Left ventricle myocardium inferior (tissue), 1 donor: ENCODE results near the gene NFIA. TPM values are rescaled to one million over a fixed set of nuclear protein-coding genes. Genes with fewer than 3 reads are reported as not detected.

Source experiments
- DNase-seq: peaks from one replicate; pipeline ENCODE4 v3.0.0-alpha.2; 2020
- H3K27ac ChIP-seq: fragments of 200-600 bp; replicated peaks from 2 replicates; pipeline ENCODE4 v1.8.0; 2021
- H3K27me3 ChIP-seq: fragments of 200-600 bp; 2 replicates; pipeline ENCODE4 v1.8.0; 2021; ENCODE audit warnings: low read depth
- H3K36me3 ChIP-seq: fragments of 200-600 bp; 2 replicates; pipeline ENCODE4 v1.8.0; 2021
- H3K4me1 ChIP-seq: fragments of 200-600 bp; 2 replicates; pipeline ENCODE4 v1.8.0; 2021
- H3K4me3 ChIP-seq: fragments of 200-600 bp; 2 replicates; pipeline ENCODE4 v1.8.0; 2021; ENCODE audit warnings: mild to moderate bottlenecking, moderate library complexity
- H3K9me3 ChIP-seq: fragments of 200-600 bp; replicated peaks from 2 replicates; pipeline ENCODE4 v1.8.0; 2021
- intact Hi-C: fragments of 100-400 bp; cut with micrococcal nuclease; formaldehyde crosslinking; loops from one replicate; pipeline ENCODE4 v1.11.0; 2022
- total RNA-seq: library from RNA; stranded (reverse); fragmentation: NEBNext Ultra II Directional; extraction: Animal tissue kit (Norgen Biotek cat#: 25700); gene quantifications from one replicate; pipeline ENCODE4 v1.2.1, GENCODE V29; 2021
- TF ChIP-seq, protein P1 (sequence below): fragments of 200-600 bp; IDR thresholded peaks from 2 replicates; pipeline ENCODE4 v1.8.0; 2021; ENCODE audit warnings: antibody characterized with exemption, mild to moderate bottlenecking, borderline replicate concordance
- donor health status: DM: no; HTN: yes; CAD: no; lungs with severe emphysema.

NFIA gene
- total RNA-seq, 1 donor from 2014 or later: 90.2 TPM

DNA sequence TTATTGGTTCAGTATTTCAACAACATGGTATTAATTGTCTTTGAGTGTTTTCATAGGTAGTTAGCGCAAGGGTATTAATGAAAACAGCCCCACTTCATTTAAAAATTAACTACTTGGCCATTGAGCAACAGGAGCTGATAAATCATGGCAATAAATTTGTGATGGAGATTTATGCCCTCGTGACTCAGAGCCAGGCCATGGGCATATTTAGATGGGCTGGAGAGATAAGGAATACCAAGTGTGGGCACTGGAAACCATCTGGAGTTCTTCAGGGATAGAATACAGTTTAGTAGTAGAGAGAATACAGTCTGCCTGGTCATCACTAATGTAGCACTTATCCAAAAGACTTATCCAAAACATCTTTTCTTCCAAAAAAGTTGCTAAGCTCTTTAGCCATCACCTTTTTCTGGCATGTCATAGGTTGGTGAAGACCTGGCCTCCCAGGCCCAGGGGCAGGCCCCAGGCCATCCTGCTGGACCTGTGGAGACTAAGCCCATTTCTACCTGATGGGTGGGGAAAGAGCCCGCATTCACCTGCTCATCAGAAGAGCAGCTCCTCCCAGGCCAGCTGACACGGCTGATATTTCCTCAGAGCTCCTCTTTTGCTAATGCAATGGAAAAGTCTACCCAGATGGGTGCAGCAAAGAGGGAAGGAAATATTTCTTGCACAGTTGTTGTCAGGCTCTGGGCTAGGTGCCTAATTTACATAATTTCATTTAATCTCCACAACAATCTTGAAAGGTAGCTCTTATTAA lies 404.6 kb downstream of the NFIA start:
- no peaks in the 10 kb centered on the region for H3K27me3 ChIP-seq
- H3K36me3 ChIP-seq: no peaks in the 10 kb centered on the region
- intact Hi-C loops: no loop called here
- no peak for DNase-seq
- no peak overlapping the region for H3K27ac ChIP-seq
- no peak overlapping the region for H3K4me3 ChIP-seq
- TF ChIP-seq, protein P1, sequence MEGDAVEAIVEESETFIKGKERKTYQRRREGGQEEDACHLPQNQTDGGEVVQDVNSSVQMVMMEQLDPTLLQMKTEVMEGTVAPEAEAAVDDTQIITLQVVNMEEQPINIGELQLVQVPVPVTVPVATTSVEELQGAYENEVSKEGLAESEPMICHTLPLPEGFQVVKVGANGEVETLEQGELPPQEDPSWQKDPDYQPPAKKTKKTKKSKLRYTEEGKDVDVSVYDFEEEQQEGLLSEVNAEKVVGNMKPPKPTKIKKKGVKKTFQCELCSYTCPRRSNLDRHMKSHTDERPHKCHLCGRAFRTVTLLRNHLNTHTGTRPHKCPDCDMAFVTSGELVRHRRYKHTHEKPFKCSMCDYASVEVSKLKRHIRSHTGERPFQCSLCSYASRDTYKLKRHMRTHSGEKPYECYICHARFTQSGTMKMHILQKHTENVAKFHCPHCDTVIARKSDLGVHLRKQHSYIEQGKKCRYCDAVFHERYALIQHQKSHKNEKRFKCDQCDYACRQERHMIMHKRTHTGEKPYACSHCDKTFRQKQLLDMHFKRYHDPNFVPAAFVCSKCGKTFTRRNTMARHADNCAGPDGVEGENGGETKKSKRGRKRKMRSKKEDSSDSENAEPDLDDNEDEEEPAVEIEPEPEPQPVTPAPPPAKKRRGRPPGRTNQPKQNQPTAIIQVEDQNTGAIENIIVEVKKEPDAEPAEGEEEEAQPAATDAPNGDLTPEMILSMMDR: no peak
- H3K4me1 ChIP-seq: peaks cover 23% of the 10 kb centered on the region
- no peaks in the 10 kb centered on the region for H3K9me3 ChIP-seq

- intact Hi-C loops: no loop called here
- TF ChIP-seq, protein P1: no peak
- DNase-seq: no peak
Measured at GRCh38 chr1:61487801-61488200, 405.4 kb downstream of the NFIA start.

GRCh38 chr1:61490924-61491323 lies 408.6 kb downstream of the NFIA start:
- intact Hi-C loops: no loop called here
- TF ChIP-seq, protein P1: no peak
- H3K36me3 ChIP-seq: no peaks in the 10 kb centered on the region

More at GRCh38 chr1:61487801-61488200, 405.4 kb downstream of the NFIA start:
- no peaks in the 10 kb centered on the region for H3K27me3 ChIP-seq
- no peaks in the 10 kb centered on the region for H3K9me3 ChIP-seq
- peaks cover 27% of the 10 kb centered on the region for H3K4me1 ChIP-seq
- H3K4me3 ChIP-seq: no peak overlapping the region
- no peaks in the 10 kb centered on the region for H3K36me3 ChIP-seq
- H3K27ac ChIP-seq: no peak overlapping the region

DNA sequence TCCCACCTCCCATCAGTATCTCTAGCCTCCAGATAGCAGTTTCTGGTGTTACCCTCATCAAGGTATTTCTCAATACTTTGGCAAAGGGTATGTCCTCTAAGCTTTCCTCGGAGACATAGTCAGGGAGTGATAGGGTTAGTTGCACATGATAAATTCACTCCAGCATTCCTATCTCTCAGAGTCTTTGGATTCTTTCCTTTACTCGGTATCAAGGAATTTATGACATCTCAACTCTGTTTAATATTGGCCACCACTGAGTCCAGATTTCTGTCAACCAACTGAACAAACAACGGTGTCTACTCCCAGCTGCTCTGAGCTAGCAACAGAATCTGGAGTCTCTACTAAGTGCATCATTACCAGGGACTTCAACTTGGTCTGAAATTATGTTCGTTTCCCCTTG lies 409.1 kb downstream of the NFIA start:
- Histone ChIP-seq H3K4me3 (no peak overlapping the region), H3K9me3 (no peaks in the 10 kb centered on the region), H3K4me1 (peaks cover 27% of the 10 kb centered on the region), H3K27ac (peak overlapping the region; percentile 77), H3K36me3 (no peaks in the 10 kb centered on the region), H3K27me3 (no peaks in the 10 kb centered on the region)
- intact Hi-C loops: no loop called here
- DNase-seq: no peak
- TF ChIP-seq, protein P1: no peak

More at GRCh38 chr1:61490924-61491323, 408.6 kb downstream of the NFIA start:
- Histone ChIP-seq H3K9me3 (no peaks in the 10 kb centered on the region), H3K27me3 (no peaks in the 10 kb centered on the region), H3K4me3 (no peak overlapping the region), H3K27ac (peak overlapping the region; percentile 77), H3K4me1 (peaks cover 27% of the 10 kb centered on the region)
- DNase-seq: no peak

DNA sequence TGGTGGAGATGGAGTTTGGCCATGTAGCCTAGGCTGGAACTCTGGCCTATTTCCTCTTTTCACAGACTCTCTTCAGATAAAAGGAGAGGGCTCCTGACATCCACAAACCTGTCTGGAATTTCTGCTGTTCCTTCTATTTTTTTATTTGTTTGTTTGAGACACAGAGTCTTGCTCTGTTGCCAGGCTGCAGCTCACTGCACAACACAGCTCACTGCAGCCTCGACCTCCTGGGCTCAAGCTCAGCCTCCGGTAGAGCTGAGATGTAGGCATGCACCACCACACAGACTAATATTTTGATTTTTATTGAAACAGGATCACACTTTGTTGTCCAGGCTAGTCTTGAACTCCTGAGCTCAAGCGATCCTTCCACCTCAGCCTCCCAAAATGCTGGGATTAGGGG lies 411.6 kb downstream of the NFIA start:
- DNase-seq: no peak
- no peaks in the 10 kb centered on the region for H3K9me3 ChIP-seq
- peaks cover 31% of the 10 kb centered on the region for H3K4me1 ChIP-seq
- TF ChIP-seq, protein P1: no peak
- H3K27me3 ChIP-seq: no peaks in the 10 kb centered on the region
- H3K27ac ChIP-seq: no peak overlapping the region
- no peak overlapping the region for H3K4me3 ChIP-seq
- intact Hi-C loops: no loop called here
- no peaks in the 10 kb centered on the region for H3K36me3 ChIP-seq
